Stimulated activated CD8-positive, alpha-beta memory T cell treated with anti-CD3 and anti-CD28 coated beads, Interleukin-7, amount 100 ng/mL, for 24 hours (primary cell): ENCODE results near the gene PI4KA.
"Not testable (repeated sequence)": the region's sequence is repeated elsewhere in the genome, so short reads cannot be mapped to it uniquely, and the experiment has no call there.

Source experiments
- DNase-seq: peaks from one replicate; pipeline ENCODE4 v3.0.0-alpha.2; 2020; ENCODE audit warnings: low read depth

PI4KA gene

DNA sequence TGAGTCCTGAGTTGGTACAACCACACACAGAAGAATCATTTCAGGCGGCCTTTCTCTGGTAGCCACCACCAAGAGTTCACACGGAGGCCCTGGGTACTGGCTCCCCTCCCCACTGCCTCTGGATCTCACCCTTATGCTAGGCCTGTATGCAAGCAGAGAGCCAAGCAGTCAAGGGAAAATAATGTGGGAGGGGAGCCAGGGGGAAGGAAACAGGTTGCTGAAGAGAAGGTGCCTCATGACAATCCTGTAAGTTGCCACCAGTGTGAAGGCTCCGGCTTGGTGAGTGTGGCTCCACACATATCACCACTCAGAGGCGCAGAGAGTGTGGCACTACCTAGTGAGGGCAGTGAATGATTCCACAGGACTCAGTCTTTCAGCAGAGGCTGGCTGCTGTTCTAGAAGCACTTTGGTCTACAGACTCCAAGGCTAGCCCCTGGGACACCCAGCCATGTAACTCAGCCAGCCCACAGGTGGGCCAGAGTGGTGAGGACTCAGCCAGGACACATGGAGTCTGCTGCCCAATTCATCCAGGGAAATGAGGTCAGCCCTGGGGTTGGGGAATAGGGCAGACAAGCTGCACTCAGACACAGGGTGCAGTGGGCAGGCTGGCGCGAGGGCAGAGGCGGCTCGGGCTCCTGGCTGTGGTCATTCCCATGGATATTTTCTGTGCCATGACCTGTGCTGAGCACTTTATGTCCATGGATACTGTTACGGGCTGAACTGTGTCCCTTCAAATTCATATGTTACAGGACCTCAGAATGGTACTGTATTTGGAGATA lies 133.7 kb downstream of the PI4KA start:
- DNase-seq = no peak

DNA sequence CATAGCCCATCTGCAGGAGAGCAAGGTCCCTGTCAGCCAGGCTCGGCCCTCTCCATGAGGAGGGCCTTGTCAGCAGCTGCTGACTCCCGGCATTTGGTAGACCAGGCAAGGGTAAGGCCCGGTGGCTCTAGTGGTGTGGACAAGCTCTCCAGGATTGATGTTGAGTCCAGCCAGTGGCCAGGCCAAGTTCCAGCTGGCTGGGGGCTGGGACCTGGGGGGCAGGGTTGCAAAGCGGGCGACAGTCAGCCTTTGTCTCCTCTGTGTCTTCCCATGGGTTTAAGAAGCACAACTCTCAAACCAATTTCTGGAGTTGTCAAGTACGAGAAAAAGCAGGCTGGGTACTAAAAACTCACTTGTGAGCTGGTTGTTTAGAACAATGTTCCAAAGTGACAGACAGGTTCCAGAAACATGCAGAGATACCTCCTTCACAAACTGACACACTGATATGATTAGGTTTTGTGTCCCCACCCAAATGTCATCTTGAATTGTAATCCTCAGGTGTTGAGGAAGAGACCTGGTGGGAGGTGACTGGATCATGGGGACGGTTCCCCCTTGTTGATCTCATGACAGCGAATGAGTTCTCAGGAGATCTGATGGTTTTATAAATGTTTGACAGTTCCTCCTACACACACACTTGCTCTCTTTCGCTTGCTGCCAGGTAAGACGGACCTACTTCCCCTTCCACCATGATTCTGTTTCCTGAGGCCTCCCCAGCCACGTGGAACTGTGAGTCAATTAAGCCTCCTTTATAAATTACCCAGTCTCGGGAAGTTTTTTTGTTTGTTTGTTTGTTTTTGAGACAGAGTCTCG lies 137.0 kb downstream of the PI4KA start:
- DNase-seq = no peak

DNA sequence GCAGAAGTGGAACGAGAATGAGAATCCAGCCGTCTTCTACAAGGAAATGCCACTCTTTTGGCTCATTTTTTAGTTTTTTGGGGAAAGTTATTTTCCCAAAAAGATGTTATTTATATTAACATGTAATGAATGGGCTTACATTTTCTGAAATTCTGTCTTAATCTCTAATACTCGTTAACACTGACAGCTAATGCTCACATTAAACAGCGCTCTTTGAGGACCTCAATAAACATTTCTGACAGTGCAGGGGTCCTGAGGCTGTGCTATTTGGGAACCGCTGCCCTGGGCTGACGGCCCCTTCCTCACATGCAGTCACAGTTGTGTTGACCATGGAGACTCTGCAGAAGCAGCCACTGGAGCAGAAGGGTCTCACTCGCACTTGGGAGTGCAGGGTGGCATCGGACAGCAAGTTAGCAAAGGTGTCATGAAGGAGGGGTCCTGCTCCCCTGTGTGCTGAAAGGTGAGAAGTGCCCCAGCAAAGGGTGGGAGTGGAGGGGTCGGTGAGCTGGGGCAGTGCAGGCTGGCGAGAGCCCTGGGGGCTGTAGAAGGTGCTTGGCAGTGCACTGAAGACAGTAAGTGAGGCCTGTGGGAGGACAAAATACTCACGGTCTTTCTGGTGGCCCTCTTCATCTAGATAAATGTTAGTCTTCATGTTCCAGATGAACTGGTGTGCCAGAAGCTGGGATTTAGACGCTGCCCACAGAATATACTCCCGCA lies 137.8 kb downstream of the PI4KA start:
- DNase-seq = no peak

DNA sequence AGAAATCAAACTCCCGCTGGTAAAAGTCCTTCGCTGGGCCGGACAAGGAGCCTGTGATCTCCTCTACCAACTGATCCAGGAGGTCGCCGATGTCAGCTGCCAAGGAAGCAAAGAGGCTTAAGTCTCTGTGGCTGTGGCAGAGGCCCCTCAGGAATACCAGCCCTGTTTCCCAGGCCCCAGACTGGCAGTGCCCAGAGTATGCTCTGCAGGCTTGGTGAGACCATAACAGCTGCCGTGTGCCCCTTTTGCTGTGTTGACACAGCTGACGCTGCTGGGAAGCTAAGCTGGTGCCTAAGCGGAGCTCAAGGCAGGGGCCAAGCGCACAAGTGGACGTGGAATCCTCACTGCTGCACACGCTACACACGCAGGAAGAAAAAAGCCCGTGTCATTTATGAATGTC lies 139.9 kb downstream of the PI4KA start:
- not testable (repeated sequence) for DNase-seq

DNA sequence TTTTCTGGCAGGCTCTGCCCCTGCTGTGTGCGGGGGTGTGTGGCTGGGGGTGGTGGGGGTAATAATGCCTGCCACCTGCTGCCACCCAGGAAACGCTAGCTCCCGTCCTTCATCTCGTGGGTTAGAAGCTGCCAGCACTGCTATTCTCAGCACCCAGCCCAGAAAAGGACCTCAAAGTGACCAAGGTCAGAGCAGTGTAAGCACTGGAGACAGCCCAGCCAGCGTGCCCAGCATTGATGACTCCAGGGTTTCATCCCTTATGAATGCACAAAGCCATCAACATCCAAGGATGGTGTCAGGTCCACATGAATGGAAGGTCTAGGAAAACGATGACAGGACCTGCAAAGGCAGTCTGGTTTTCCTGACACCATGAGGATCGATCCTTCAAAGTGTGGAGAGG lies 140.6 kb downstream of the PI4KA start:
- not testable (repeated sequence) for DNase-seq

DNA sequence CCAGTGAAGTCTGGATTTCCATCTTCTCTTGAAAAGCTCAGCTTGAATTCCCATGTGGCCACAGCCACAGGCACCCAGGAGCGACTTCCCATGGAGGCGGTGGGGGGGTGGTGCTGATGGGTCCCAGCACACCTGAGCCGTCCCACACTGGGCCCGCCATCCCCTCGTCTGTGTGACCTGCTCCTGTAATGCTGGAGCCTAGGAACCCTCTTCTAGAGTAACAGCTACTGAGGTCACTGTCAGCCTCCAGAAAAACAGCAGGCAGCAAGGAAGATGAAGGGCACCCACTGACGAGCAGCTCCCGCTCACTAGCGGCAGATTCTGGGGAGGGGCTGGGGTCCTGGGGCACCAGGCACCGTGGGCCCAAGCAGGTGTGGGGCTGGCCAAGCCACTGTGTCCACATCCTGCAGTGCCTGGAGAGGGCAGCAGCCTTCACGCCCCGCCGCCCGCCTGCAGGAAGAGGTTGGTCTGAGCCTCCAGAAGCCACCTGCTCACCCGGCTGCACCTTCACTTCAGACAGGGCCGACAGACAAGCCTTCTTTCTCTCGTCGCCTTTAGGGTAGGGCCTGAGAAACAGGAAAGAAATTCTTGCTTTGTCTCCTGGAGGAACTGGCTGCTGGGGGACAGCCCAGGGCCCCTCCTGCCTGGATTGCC lies 141.3 kb downstream of the PI4KA start:
- DNase-seq = not testable (repeated sequence)

DNA sequence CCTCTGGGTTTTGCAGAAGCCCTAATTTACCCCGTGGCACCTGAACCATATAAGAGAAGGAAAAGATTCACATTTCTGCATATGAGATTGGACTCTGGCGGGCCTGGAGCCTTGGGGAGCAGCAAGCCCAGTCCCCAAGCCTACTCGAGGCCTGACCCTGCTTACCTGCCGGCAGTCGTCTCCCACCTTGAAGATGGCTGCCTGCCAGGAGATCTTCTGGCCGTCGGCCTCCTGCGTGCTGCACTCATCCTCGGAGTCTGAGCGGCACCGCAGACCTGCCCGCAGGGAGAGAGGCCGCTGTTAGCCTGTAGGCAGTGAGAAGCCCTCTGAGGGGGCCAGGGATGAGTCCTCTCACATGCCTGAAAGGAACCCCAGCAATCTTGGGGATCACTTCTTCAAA lies 145.5 kb downstream of the PI4KA start:
- not testable (repeated sequence) for DNase-seq

DNA sequence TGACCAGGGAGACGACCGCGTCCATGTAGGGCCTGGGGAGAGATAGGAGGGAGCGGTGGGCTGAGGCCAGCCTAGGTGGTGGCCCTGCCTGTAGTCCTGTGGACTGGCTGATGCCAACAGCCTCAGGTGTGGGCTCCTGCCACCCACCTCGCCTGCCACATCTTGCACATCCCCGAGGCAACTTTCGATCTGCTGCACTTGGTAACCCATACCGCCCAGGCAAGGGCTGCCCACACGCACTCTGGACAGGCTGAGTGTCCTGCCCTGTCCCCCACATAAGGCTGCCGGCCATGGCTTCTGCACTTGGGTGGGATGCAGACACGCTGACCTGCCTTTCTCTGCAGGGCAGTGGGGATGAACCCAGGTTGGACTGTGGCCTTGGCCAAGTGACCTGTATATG lies 148.6 kb downstream of the PI4KA start:
- DNase-seq = not testable (repeated sequence)

DNA sequence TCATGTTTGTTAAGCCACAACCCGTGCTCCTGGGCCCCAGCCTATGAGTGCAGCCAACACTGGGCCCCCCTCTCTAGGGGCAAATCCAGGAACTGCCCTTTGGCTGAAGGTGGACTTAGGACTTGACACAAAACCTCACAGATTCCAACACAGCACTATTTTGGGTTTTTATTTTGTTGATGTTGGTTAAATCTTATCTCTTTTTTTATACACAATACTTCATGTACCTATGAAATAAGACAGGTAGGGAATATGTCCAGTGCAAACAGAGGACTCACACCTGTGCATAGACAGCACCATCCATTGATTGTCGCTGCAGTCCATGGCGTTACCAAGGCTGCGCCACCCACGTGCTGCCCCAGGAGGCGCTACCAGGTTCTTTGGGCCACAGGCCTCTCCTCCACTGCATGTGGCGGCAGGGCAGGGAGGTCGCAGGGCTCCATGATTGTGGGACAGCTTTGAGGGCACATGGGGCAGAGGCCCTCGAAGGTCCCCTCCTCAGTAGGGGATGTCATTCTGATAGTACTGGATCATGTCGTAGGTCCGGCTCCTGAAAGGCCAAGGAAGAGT lies 151.0 kb downstream of the PI4KA start:
- DNase-seq = not testable (repeated sequence)

DNA sequence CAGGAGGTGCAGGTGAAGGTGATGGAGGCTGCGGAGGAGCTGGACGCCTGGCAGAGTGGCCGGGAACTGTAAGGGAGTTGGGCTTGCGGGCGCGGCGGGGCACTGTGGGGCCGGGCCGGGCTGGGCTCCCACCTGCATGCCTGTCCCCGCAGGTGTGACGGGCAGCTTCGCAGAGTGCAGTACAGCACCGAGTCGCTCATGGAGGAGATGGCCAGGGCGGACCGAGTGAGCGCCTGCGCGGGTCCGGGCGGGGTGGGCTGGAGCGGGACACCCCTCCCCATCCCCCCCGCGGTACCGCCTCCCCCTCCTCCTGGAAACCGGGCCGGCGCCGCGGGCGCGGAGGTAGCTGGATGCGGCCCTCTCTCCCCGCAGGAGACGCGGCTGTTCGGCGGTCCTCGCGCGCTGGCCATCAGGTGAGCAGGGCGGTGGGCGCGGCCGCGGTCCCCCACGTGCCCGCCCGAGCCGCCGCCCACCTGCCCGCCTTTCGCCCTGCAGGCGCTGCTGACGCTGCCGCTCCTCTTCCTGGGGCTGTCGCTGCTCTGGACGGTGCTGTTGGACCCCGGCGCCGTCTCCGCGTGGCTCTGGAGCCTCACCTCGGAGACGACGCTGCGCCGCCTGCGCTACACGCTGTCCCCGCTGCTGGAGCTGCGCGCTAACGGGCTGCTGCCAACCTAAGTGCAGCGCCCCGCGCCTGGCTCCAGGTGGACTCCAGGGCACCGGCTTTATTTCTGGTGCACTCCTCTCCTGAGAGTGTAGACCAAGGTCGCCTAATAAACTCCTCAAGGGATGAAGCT lies 154.6 kb downstream of the PI4KA start:
- not testable (repeated sequence) for DNase-seq

DNA sequence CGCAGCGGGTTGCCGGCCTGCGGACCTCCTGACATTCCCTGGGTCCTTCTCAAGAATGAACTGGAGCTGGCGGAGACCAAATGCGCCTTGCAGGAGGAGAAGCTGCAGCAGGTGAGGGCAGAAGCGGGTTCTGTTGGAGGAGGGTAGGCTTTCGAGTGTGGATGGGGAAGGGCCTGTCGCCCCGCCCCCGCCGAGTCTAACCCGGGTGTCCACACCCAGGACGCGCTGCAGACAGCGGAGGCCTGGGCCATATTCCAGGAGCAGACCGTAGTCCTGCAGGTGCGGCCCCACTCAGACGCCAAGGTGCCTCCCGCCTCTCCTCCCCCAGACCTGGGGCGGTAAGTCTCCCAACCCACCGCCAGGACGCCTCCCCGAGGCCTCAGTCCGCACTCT lies 155.2 kb downstream of the PI4KA start:
- not testable (repeated sequence) for DNase-seq

DNA sequence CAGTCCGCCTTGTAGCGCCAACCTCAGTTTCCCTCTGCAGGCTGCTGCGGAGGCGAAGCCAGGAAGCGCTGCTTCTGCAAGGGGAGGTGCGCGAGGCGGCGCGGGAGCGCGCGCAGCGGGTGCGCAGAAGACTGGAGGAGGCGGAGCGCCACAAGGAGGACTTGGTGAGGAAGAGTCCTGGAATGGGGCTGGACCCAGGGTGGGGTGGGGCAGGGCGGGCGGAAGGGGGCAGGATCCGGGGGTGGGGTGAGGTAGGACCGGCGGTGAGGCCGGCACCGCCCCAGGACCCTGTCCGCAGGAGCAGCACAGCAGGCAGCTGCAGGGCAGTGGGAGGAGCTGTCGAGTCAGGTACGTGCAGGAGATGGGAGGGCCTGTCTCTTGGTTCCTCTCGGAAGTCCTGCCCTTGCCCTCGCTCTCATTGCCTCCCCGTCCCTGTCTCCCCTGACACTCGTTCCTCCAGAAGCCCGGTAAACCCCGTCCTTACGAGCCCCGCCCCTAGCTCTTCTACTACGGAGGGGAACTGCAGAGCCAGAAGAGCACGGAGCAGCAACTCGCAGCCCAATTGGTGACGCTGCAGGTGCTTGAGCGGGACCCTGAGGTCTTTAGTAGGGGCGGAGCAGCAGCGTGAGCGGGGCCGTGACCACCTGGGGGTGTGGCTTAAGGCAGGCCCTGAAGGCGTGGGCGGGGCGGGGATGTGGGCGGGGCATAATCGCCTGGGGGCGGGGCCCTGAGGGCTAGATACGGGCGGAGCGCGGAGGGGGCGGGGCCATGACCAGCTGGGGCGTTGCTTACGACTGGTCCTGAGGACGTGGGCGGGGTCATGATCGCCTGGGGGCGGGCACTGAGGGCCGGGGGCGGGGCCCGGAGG lies 155.8 kb downstream of the PI4KA start:
- peak; percentile 95 for DNase-seq

DNA sequence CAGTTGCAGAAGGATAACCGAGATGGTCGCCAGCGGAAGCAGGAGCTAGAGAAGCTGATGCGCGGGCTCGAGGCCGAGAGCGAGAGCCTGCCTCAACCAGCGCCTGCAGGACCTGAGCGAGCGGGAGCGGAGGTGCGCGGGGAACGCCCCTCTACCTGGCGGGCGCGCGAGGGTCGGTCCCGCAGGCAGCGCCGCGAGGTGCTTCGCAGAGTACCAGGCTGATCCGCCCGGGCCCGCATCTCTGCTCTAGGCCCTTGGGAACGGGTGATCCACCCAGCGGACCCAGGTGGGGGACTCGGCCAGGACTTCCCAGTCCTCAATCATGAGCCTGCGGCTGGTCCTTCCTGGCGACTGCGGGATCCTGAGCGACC lies 156.5 kb downstream of the PI4KA start:
- DNase-seq = not testable (repeated sequence)

DNA sequence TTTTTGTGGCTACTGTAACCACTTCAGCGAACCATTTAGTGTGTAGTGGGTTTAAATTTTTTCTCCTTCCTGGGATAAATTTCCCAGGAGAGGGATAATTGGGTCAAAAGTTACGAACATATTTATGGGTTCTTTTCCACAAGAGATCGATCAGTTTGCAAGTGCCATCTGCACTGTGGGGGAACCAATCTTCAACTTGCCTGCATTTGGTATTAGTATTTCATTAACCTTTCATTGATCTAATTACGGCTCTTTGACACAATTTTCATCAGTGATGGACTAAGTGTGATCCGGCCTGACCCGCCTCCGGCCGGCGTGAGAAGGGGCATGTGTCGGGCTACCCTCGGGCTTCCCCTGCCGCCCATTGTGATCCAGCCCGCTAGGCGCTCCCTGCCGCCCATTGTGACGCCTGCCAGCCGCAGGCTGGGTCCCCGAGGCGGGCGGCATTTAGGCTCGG lies 156.9 kb downstream of the PI4KA start:
- DNase-seq = not testable (repeated sequence)

DNA sequence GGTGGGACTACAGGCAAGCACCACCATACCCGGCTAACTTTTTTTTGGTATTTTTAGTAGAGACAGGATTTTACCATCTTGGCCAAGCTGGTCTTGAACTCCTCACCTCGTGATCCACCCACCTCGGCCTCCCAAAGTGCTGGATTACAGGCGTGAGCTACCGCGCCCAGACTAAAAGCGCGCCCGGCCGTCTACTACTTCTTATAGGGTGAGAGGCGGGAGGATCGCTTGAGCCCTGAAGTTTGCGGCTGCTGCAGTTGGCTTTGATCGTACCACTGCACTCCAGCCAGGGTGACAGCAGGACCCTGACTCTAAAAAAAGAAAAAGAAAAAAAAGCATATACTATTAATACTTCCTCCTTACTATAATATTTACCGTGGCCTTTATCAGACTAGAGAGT lies 158.3 kb downstream of the PI4KA start:
- not testable (repeated sequence) for DNase-seq

DNA sequence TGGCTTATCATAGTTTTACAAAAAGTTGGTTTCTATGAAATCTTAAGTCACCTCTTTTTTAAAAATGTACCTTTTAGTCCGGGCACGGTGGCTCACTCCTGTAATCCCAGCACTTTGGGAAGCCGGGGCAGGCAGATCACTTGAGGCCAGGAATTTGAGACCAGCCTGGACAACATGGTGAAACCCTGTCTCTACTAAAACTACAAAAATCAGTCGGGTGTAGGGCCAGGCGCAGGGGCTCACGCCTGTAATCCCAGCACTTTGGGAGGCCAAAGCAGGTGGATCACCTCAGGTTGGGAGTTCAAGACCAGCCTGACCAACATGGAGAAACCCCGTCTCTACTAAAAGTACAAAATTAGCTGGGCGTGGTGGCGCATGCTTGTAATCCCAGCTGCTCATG lies 158.8 kb downstream of the PI4KA start:
- not testable (repeated sequence) for DNase-seq

DNA sequence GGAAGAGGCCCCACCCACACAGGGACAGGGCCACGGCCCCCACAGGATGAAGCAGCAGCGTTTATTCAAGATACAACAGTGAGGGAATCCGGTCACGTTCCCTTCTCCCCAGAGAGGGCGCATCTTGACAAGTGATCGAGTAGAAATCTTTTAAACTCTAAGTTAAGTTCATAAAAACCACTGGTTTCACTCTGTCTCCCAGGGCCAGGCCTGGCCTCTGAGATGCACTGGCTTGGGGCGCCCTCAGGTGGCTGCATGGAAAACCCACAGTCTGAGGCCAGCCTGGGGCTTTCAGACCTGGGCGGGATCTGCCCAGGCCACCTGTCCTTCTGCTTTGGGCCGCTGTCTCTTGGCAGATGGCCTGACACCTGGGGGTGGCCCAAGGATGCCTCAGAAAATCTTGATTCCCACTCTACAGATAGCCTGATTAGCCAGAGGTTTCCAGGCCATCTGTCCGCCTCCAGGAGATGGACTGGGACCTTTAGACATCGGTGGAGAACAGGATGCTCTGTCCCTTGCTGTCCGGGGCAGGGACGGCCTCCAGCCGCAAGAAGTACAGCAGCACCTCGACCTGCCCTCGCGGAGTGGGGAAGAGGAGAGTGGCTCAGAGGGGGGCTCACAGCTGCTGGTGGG lies 161.0 kb downstream of the PI4KA start:
- peak; percentile 35 for DNase-seq

DNA sequence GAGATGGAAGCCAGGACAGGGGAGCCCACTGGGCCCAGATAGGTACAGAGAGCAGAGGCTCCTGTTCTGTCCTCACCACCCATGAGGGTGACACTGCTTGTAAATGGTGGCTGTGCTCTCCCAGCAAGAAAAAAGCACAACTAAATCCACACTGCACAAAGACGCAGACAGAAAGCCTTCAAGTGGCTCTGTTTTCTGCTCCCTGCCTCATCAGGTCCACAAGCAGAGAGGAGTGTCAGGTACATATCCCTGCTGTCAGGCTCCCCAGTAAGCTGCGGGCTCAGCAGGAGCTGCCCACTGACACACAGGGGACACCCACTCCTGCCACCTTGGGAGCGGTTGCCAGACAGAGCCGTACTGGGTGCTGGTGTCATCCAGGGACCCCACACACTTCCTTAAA lies 162.6 kb downstream of the PI4KA start:
- DNase-seq = not testable (repeated sequence)

DNA sequence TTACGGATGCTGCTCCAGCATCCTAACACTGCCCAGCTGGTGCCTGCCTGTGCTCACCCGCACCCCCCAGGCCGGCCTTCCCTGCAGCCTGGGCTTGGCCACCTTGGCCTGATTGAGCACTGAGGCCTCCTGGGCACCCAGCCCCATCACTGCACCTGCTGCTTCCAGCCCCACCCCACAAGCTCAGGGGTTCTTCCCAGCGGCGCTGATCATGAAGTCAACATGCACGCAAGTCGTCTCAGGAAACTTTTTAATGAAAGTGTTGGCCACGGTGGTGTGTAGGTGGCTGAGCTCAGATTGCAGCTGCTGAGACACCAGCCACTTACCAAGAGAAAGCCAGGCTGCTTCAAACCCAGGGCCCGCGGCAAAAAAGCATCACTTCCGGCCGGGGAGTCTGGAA lies 163.4 kb downstream of the PI4KA start:
- DNase-seq = not testable (repeated sequence)
